ENCODE results near the gene COL19A1.
"Not testable (repeated sequence)": the region's sequence is repeated elsewhere in the genome, so short reads cannot be mapped to it uniquely, and the experiment has no call there.

COL19A1 gene

GRCh38 chr6:69900869-69901268 lies 34.5 kb downstream of the COL19A1 start:
- no peak for DNase-seq (ENCODE audit: low read depth)

DNA sequence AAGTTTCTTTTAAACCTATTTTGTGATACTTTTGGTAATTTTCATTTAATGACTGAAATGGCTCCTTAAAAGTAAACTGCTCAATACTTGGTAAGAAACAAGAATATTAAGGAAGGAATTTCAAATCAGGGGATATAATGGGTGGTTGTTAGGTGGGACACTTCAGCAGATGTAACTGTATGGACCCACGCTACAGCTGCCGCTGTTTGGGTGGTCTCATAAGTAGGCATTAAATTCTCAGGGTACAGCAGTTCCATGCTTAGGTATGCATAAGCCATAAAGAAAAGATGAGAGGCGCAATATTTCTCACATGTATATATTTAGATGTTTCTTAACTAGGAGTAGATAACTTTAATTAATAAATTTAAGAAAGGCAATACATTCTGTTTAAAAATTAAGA lies 35.0 kb downstream of the COL19A1 start:
- no peak for DNase-seq (ENCODE audit: low read depth)

DNA sequence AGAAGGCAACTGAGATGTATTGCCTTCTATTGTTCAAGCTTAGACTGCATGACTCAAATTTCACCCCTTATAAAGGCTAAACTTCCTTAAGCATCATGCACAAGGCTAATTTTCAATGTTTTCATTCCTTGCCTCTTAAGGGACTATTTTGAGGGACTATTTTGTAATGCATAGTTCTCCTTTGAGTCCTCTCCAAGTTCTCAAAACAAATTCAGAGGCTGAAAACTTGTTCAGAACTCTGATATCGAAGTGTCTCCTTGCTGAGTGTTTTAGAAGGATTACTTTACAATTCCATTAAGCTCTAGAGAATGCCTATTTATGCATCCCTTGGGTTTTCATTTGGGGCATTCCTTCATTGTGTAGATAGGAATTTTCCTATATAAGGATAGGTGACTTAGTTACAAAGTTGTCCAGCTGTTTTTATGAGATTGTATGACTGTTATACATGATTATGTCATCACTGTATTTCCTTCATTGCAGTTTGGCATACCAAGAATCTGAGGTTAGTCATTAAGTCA lies 41.7 kb downstream of the COL19A1 start:
- no peak for DNase-seq (ENCODE audit: low read depth)

GRCh38 chr6:69913361-69913760 lies 47.0 kb downstream of the COL19A1 start:
- no peak for DNase-seq (ENCODE audit: low read depth)

DNA sequence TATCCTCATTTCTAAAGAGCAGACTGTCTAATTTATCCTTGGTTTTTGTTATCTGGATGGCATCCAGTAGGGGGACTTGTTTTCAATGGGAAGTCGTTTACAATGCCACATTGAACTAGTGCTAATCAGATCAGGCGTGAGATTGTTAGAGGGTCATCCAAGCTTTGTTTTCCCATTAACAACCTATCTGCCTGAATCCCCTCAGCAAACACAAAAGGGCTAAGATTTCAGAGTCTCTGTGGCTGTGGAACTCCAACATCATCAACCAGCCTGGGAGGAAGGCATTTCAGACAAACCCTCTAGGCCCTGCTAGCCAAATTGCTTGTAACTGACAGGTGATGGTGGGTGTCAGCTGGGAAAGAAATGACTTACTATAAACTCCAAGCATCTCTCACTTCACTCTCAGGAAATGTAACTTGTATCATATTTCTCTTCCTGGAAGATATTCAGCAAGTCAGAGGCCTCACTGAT lies 47.7 kb downstream of the COL19A1 start:
- DNase-seq (ENCODE audit: low read depth): no peak

DNA sequence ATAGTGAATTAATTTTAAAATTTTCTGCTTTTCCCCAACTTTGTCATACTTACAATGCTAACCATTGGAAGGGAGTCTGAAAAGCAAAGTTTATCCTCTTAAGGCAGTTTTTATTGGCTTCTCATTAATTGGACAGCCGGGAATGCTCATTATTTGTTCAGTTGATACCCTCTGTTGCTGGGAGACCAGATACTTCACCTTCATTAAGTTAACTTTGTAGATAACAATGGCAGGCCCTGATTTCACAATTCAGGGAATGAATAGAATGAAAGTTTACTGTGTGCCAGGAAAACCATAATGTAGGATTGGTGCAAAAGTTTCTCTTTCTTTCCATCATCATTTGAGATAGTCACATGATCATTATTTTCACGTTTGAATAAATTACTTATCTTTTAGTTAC lies 49.0 kb downstream of the COL19A1 start:
- DNase-seq (ENCODE audit: low read depth): no peak

DNA sequence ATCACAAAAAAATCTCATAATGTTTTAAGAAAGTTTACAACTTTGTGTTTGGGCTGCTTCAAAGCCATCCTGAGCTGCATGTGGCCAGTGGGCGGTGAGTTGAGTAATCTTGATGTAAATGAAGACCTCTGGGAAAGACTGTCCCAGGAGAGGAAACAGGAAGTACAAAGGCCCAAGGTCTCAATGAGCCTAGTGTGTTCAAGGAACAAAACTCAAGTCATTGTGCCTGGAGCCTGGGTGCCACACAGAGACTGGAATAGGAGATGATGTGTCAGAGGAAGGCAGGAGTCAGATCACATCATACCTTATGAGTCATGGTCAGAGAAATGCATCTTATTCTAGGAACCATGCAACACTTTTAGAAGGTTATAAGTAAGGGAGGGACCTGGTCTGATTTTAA lies 51.5 kb downstream of the COL19A1 start:
- peak; percentile 2 for DNase-seq (ENCODE audit: low read depth)

DNA sequence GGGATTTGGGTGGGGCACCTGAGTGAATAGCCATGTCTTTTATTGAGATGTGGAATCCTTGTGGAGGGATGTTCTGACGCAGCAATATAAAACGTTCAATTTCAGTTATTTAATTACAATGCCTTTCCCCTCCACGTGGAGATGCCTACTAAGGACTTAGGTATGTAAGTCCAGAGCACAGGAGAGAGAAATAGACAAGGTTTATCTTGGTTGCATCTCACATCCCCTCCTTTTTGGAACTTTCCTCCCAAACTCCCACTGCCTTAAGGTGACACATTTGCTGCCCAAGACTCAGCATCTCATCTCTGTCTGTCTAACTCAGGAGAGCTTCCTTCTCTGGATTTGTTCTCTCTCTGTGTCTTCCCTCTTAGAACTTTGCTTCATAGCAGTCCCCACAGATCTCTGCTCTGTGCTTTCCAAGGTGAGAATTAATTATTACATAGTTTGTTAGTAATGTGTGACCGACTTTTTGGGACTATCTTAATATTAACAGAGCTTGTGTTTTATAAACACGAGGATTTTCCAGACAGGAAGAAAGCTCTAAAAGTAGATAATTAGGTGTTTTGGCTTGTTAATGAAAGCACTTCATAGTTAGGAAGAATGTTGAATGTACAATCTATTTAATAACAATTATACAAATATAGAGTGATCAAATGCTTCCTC lies 52.6 kb downstream of the COL19A1 start:
- DNase-seq (ENCODE audit: low read depth): no peak

DNA sequence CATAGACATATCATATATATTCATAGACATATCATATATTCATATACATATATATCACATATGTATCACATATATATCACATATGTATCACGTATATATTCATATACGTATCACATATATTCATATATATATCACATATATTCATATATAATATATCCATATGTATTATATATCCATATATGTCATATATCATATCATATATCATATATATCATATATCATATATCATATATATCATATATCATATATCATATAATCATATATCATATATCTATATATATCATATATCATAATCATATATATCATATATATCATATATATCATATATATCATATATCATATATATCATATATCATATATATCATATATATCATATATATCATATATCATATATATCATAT lies 54.7 kb downstream of the COL19A1 start:
- not testable (repeated sequence) for DNase-seq (ENCODE audit: low read depth)

GRCh38 chr6:69921611-69922010 lies 55.3 kb downstream of the COL19A1 start:
- DNase-seq (ENCODE audit: low read depth): not testable (repeated sequence)

DNA sequence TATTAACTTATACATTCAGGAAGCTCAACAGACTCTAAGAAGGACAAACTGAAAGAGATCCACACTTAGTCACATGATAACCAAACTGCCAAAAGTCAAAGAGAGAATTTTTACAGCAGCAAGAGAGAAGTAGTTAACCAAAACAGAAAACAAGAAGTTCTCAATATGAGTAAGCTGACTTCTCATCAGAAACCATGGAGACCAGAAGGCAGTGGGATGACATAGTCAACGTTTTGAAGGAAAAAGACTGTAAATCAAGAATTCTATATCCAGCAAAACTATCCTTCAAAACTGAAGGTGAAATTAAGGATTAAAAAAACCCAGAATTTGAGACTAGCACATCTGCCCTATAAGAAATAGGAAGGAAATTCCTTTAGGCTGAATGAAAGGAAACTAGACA lies 60.4 kb downstream of the COL19A1 start:
- DNase-seq (ENCODE audit: low read depth): no peak

- no peak for DNase-seq (ENCODE audit: low read depth)
Observed at GRCh38 chr6:69933239-69933638, 66.9 kb downstream of the COL19A1 start.

- no peak for DNase-seq (ENCODE audit: low read depth)
Observed at GRCh38 chr6:69935079-69935478, 68.7 kb downstream of the COL19A1 start.

- no peak for DNase-seq (ENCODE audit: low read depth)
Observed at GRCh38 chr6:69936674-69937363, 70.5 kb downstream of the COL19A1 start.

- no peak for DNase-seq (ENCODE audit: low read depth)
Observed at GRCh38 chr6:69937402-69938136, 71.2 kb downstream of the COL19A1 start.

DNA sequence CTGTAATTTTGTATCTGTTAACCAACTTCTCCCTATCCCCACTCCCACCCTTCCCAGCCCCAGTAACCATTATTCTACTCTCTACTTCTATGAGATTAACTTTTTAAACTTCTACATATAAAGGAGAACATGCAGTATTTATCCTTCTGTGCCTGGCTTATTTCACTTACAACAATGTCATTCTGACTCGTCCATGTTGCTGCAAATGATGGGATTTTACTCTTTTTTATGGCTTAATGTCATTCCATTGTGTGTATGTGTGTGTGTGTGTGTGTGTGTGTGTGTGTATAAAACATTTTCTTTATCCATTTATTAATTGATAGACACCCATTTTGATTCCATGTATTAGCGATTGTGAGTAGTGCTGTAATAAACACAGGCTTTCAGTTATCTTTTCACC lies 76.1 kb downstream of the COL19A1 start:
- no peak for DNase-seq (ENCODE audit: low read depth)

DNA sequence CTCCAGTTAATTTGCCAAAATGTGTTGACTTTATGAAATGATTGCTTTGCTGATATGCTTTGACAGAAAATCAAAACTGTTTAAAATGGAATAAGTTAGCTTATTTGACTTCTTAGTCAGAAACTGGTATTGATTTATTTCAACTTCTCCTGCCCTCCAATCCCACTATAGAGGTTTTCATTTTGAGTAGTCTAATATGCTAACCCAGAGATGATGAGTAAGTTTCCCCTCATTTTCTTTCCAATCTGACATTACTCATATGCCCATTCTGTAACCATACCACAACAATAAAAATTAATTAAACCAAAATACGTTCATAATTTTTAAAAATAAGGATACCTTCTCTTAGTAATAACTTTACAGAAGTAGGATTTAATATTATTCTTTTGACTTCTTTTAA lies 78.8 kb downstream of the COL19A1 start:
- DNase-seq (ENCODE audit: low read depth): no peak

- DNase-seq (ENCODE audit: low read depth): no peak
Observed at GRCh38 chr6:69948479-69949114, 82.2 kb downstream of the COL19A1 start.

DNA sequence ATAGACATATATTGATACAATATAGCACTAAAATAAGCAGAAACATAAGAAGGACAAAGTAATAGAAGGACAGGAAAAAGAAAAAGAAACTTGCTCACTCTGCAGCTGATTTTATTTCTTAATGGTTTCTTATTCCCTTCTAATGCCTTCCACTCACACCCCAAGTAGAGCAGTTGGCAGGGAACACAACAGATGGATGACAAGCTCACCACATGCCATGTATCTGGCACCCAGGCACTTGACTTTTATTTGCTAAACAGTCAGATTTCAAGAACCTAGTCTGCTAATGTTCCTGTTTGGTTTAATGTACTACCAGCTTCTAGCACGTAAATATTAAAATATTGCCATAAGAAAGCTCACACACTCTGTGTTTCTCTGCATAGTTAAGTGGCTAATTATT lies 87.1 kb downstream of the COL19A1 start:
- no peak for DNase-seq (ENCODE audit: low read depth)

- DNase-seq (ENCODE audit: low read depth): no peak
Observed at GRCh38 chr6:69954733-69955132, 88.4 kb downstream of the COL19A1 start.

GRCh38 chr6:69957985-69958559 lies 91.7 kb downstream of the COL19A1 start:
- DNase-seq (ENCODE audit: low read depth): no peak

DNA sequence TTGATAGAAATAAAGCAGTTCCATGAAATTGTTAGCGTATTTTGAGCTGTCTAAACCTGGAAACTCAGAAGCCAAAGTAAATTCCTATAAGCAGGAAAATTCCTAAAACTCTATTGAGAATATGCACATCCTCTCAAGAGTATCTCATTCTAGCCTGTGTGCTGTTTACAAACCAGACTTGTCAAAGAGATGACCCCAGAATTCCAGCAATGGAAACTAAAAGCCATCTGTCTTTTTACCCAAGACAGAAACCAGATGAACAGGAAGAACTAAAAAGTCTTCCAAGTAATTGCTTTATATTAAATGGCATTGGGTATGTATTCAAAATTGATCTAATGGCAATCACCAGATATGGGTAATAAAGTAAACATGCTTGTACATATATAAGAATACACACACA lies 92.6 kb downstream of the COL19A1 start:
- DNase-seq (ENCODE audit: low read depth): no peak
